MM.1S (cell line): ENCODE results near the gene CPPED1.

Experiments used
- DNase-seq: peaks from one replicate; pipeline ENCODE4 v3.0.0-alpha.2; 2015
- H2AFZ ChIP-seq: fragments of 300-600 bp; sonication (generic); 2 replicates; pipeline ENCODE4 v1.6.0; 2016; ENCODE audit warnings: antibody characterized with exemption, low read length
- H3F3A ChIP-seq: fragments of 300-600 bp; sonication (generic); 2 replicates; pipeline ENCODE4 v1.6.1; 2016; ENCODE audit warnings: mild to moderate bottlenecking, antibody characterized with exemption, low read length, moderate library complexity, mixed read lengths; ENCODE audit not compliant: insufficient read depth
- H3K27ac ChIP-seq: fragments of 300-600 bp; sonication (generic); 2 replicates; pipeline ENCODE4 v1.5.1; 2016; ENCODE audit warnings: mild to moderate bottlenecking, low read length
- H3K27me3 ChIP-seq: fragments of 300-600 bp; sonication (generic); replicated peaks from 2 replicates; pipeline ENCODE4 v1.6.0; 2016; ENCODE audit warnings: low read length; ENCODE audit not compliant: insufficient read depth
- H3K36me3 ChIP-seq: fragments of 300-600 bp; sonication (generic); replicated peaks from 2 replicates; pipeline ENCODE4 v1.6.1; 2016; ENCODE audit warnings: mild to moderate bottlenecking, low read length, mixed read lengths; ENCODE audit not compliant: insufficient read depth
- H3K4me1 ChIP-seq: fragments of 300-600 bp; sonication (generic); 2 replicates; pipeline ENCODE4 v1.6.1; 2016; ENCODE audit warnings: low read length, mixed read lengths
- H3K4me2 ChIP-seq: fragments of 300-600 bp; sonication (generic); 2 replicates; pipeline ENCODE4 v1.6.0; 2016; ENCODE audit warnings: low read depth, low read length
- H3K4me3 ChIP-seq: fragments of 300-600 bp; sonication (generic); 2 replicates; pipeline ENCODE4 v1.5.1; 2016; ENCODE audit warnings: low read length, mixed read lengths
- H3K79me2 ChIP-seq: fragments of 300-600 bp; sonication (generic); 2 replicates; pipeline ENCODE4 v1.6.1; 2016; ENCODE audit warnings: mixed run types, low read length, mixed read lengths
- H3K9ac ChIP-seq: fragments of 300-600 bp; sonication (generic); 2 replicates; pipeline ENCODE4 v1.6.1; 2016; ENCODE audit warnings: low read length, mixed read lengths
- H3K9me2 ChIP-seq: fragments of 300-600 bp; sonication (generic); replicated peaks from 2 replicates; pipeline ENCODE4 v1.6.1; 2016; ENCODE audit warnings: mild to moderate bottlenecking, low read length, mixed read lengths; ENCODE audit not compliant: insufficient read depth
- H3K9me3 ChIP-seq: fragments of 300-600 bp; sonication (generic); replicated peaks from 2 replicates; pipeline ENCODE4 v1.6.1; 2016; ENCODE audit warnings: mild to moderate bottlenecking, low read length, mixed read lengths; ENCODE audit not compliant: insufficient read depth
- H4K20me1 ChIP-seq: fragments of 300-600 bp; sonication (generic); 2 replicates; pipeline ENCODE4 v1.6.1; 2016; ENCODE audit warnings: mild to moderate bottlenecking, low read length, moderate library complexity, mixed read lengths; ENCODE audit not compliant: insufficient read depth
- EZH2 ChIP-seq: fragments of 300-600 bp; sonication (generic); optimal IDR thresholded peaks from 2 replicates; pipeline ENCODE3; 2017; ENCODE audit warnings: low read depth, mild to moderate bottlenecking, antibody characterized with exemption, low read length, mixed read lengths
- EZH2phosphoT487 ChIP-seq: fragments of 300-600 bp; sonication (generic); IDR thresholded peaks from 2 replicates; pipeline ENCODE4 v1.6.1; 2018; ENCODE audit warnings: antibody characterized with exemption, low read length
- TF ChIP-seq, protein P1 (sequence below): fragments of 300-600 bp; sonication (generic); IDR thresholded peaks from 2 replicates; pipeline ENCODE4 v1.5.1; 2016; ENCODE audit warnings: antibody characterized with exemption, low read length, mixed read lengths

The CPPED1 gene

DNA sequence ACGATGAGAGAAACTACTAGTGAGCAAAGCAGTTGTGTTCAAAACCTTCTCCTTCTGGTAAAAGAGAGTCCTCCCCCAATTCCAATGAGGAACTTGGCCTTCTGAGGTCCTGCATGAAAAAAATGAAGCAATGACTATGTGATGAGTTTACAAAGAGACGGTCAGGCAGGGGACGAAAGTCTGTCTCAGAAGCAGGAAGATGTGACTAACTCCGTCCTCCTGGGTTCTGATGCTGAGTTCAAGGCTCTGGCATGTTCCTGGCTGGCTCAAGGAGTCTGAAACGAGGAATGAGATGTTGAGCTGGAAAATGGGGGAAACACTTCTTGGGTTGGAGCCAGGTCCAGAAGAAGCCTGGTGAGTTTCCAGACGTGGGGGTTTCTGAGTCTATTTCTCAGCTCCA is 129.6 kb downstream of the CPPED1 start:
- H3K9ac ChIP-seq: no peak overlapping the region
- H3K36me3 ChIP-seq: no peaks in the 10 kb centered on the region
- H3K4me1 ChIP-seq: no peaks in the 10 kb centered on the region

DNA sequence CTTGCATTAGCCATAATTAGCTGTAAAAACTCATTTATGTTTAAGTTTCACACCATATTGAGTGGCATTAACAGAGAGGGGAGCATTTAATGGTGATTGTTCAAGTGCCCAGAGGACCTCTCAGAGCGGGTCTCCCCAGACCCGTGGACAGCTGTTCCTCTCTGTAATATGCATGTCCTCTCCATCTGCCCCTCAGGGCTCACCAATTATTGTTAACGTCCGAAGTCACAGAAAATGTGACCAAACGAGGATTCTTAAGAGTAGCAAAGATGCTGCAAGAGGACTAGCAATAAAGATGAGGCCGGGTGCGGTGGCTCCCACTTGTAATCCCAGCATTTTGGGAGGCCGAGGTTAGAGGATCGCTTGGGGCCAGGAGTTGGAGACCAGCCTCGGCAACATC is 130.2 kb downstream of the CPPED1 start:
- H3K27ac ChIP-seq: no peak overlapping the region
- no peak overlapping the region for H2AFZ ChIP-seq
- DNase-seq: no peak
- no peak overlapping the region for H3K4me2 ChIP-seq
- H3K9ac ChIP-seq: no peak overlapping the region
- no peaks in the 10 kb centered on the region for H4K20me1 ChIP-seq
- no peaks in the 10 kb centered on the region for H3K36me3 ChIP-seq
- no peaks in the 10 kb centered on the region for H3K9me3 ChIP-seq
- H3K4me1 ChIP-seq: no peaks in the 10 kb centered on the region
- H3K4me3 ChIP-seq: no peak overlapping the region
- H3K27me3 ChIP-seq: no peaks in the 10 kb centered on the region
- H3K79me2 ChIP-seq: no peaks in the 10 kb centered on the region
- no peaks in the 10 kb centered on the region for H3K9me2 ChIP-seq
- TF ChIP-seq EZH2phosphoT487: no peak
- no peaks in the 10 kb centered on the region for H3F3A ChIP-seq

More for the DNA sequence above, 129.6 kb downstream of the CPPED1 start:
- Histone ChIP-seq H2AFZ (no peak overlapping the region), H3K27ac (no peak overlapping the region), H3K9me3 (no peaks in the 10 kb centered on the region), H3K4me2 (no peak overlapping the region), H3K79me2 (no peaks in the 10 kb centered on the region), H3F3A (no peaks in the 10 kb centered on the region), H3K4me3 (no peak overlapping the region), H4K20me1 (no peaks in the 10 kb centered on the region), H3K27me3 (no peaks in the 10 kb centered on the region), H3K9me2 (no peaks in the 10 kb centered on the region)
- TF ChIP-seq EZH2phosphoT487 (no peak), EZH2 (no peak)
- no peak for DNase-seq

DNA sequence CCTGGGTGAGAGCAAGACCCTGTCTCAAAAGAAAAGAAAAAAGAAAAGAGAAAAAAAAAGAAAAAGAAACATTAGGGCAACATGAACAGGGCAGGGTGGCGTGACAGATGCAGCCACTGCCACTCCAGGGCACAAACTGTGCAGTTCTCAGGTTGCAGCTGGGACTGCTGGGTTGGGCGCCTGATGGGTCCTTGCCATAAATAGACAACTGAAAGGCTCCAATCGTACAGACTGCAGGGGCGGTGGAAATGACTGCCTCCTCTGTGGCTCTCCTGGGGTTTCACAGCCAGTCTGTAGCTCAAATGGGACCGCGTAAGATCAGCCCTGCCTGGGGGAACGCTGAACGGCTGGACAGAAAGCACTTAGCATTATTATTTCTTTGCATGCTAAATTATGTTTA is 130.7 kb downstream of the CPPED1 start:
- no peaks in the 10 kb centered on the region for H3K27me3 ChIP-seq
- H3K4me3 ChIP-seq: no peak overlapping the region
- H3K9me3 ChIP-seq: no peaks in the 10 kb centered on the region
- no peaks in the 10 kb centered on the region for H3F3A ChIP-seq
- H2AFZ ChIP-seq: no peak overlapping the region
- DNase-seq: no peak
- H4K20me1 ChIP-seq: no peaks in the 10 kb centered on the region
- no peaks in the 10 kb centered on the region for H3K4me1 ChIP-seq
- no peak overlapping the region for H3K9ac ChIP-seq
- no peaks in the 10 kb centered on the region for H3K9me2 ChIP-seq
- H3K27ac ChIP-seq: no peak overlapping the region
- no peaks in the 10 kb centered on the region for H3K79me2 ChIP-seq
- H3K4me2 ChIP-seq: no peak overlapping the region
- TF ChIP-seq, protein P1, sequence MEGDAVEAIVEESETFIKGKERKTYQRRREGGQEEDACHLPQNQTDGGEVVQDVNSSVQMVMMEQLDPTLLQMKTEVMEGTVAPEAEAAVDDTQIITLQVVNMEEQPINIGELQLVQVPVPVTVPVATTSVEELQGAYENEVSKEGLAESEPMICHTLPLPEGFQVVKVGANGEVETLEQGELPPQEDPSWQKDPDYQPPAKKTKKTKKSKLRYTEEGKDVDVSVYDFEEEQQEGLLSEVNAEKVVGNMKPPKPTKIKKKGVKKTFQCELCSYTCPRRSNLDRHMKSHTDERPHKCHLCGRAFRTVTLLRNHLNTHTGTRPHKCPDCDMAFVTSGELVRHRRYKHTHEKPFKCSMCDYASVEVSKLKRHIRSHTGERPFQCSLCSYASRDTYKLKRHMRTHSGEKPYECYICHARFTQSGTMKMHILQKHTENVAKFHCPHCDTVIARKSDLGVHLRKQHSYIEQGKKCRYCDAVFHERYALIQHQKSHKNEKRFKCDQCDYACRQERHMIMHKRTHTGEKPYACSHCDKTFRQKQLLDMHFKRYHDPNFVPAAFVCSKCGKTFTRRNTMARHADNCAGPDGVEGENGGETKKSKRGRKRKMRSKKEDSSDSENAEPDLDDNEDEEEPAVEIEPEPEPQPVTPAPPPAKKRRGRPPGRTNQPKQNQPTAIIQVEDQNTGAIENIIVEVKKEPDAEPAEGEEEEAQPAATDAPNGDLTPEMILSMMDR: no peak
- no peak for TF ChIP-seq EZH2
- no peak for TF ChIP-seq EZH2phosphoT487
- no peaks in the 10 kb centered on the region for H3K36me3 ChIP-seq

DNA sequence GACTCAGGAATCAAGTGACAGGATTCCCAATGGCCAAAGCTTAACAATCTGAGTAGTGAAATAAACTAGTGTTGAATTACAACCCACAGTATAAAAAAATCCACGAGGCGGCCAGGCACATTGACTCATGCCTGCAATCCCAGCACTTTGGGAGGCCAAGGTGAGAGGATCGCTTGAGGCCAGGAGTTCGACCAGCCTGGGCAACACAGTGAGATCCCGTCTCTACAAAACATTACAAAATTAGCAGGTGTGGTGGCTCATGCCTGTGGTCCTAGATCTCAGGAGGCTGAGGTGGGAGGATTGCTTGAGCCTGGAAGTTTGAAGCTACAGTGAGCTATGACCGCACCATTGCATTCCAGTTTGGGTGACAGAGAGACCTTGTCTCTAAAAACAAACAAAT is 133.8 kb downstream of the CPPED1 start:
- DNase-seq: no peak
- Histone ChIP-seq H3K9me2 (no peaks in the 10 kb centered on the region), H3K79me2 (no peaks in the 10 kb centered on the region), H3K36me3 (no peaks in the 10 kb centered on the region), H3K4me3 (no peak overlapping the region), H3K9ac (no peak overlapping the region), H3K27ac (no peak overlapping the region), H3K4me2 (no peak overlapping the region), H2AFZ (no peak overlapping the region), H3K9me3 (no peaks in the 10 kb centered on the region), H3K4me1 (no peaks in the 10 kb centered on the region), H3K27me3 (no peaks in the 10 kb centered on the region), H4K20me1 (no peaks in the 10 kb centered on the region), H3F3A (no peaks in the 10 kb centered on the region)
- TF ChIP-seq EZH2phosphoT487 (no peak), EZH2 (no peak)
- TF ChIP-seq, protein P1: no peak
